ENCODE measurements around the gene ADAMTS9. TPM values are rescaled to one million over a fixed set of nuclear protein-coding genes. Genes with fewer than 3 reads are reported as not detected.

ADAMTS9 gene
- total RNA-seq, 2 donors from 2014 or later, result 27.2 to 54.7 TPM

DNA sequence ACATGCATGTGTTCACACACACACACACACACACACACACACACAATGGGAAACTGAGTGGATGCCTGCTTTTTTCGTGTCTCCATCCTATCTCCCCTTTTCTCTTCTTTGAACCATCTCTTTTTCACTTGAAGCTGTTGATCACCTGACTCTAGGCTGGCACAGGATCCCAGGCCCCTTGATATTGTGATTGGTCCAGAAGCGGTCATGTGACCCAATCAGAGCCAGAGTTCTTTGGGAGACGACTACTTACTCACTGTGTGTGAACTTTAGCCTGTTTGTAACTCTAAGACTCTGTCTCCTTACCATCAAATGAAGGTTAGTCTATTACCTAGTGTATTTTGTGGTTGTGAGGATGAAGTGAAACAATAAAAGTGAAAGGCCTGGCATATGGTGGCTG is 172.9 kb downstream of the ADAMTS9 start:
- Histone ChIP-seq H3K27ac (no peak overlapping the region), H3K27me3 (no peaks in the 10 kb centered on the region), H3K36me3 (replicated peaks in 1 of 2; ENCODE audit: insufficient read depth in 1 of 2, low read depth in 2 of 2) (no peaks in the 10 kb centered on the region), H3K4me1 (no peaks in the 10 kb centered on the region), H3K4me3 (no peak overlapping the region), H3K9me3 (no peaks in the 10 kb centered on the region)
- 69 to 75% methylated on average over 3 of the region's 3 CpGs for WGBS, 2 donors
- intact Hi-C loops (cut with DNase I), result no loop called here
- ATAC-seq, result no peak
- TF ChIP-seq POLR2A (IDR thresholded peaks at IDR 0.05), result no peak
- TF ChIP-seq, protein P1, sequence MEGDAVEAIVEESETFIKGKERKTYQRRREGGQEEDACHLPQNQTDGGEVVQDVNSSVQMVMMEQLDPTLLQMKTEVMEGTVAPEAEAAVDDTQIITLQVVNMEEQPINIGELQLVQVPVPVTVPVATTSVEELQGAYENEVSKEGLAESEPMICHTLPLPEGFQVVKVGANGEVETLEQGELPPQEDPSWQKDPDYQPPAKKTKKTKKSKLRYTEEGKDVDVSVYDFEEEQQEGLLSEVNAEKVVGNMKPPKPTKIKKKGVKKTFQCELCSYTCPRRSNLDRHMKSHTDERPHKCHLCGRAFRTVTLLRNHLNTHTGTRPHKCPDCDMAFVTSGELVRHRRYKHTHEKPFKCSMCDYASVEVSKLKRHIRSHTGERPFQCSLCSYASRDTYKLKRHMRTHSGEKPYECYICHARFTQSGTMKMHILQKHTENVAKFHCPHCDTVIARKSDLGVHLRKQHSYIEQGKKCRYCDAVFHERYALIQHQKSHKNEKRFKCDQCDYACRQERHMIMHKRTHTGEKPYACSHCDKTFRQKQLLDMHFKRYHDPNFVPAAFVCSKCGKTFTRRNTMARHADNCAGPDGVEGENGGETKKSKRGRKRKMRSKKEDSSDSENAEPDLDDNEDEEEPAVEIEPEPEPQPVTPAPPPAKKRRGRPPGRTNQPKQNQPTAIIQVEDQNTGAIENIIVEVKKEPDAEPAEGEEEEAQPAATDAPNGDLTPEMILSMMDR (IDR thresholded peaks at IDR 0.05), result no peak
- DNase-seq, result no peak

DNA sequence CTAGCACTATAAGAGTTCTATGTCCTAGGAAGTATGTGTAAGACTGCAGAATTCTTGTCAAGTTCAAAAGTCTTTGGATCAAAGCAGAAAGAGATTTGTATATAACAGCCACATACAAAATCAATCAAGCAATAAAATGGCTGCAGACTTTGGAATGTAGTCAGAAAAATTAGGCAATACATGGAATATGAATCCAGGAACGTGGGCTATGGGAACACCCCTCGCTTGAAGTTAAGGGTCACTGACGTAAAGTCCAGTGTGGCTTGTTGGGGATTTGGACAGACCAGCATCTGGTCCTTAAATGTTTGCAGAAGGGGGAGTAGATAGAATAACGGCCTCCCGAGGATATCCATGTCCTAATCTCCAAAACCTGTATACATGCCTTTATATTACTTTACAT is 178.6 kb downstream of the ADAMTS9 start:
- ATAC-seq, result no peak
- H3K4me1 ChIP-seq, result no peaks in the 10 kb centered on the region
- no peaks in the 10 kb centered on the region for H3K27me3 ChIP-seq
- H3K4me3 ChIP-seq, result no peak overlapping the region
- no peak for DNase-seq
- intact Hi-C loops (cut with DNase I), result no loop called here
- TF ChIP-seq, protein P1 (IDR thresholded peaks at IDR 0.05), result no peak
- no peak for TF ChIP-seq POLR2A (IDR thresholded peaks at IDR 0.05)
- H3K36me3 ChIP-seq (replicated peaks in 1 of 2; ENCODE audit: insufficient read depth in 1 of 2, low read depth in 2 of 2), result no peaks in the 10 kb centered on the region
- 69 to 74% methylated on average over 5 of the region's 5 CpGs for WGBS, 2 donors
- no peak overlapping the region for H3K27ac ChIP-seq
- H3K9me3 ChIP-seq, result no peaks in the 10 kb centered on the region

DNA sequence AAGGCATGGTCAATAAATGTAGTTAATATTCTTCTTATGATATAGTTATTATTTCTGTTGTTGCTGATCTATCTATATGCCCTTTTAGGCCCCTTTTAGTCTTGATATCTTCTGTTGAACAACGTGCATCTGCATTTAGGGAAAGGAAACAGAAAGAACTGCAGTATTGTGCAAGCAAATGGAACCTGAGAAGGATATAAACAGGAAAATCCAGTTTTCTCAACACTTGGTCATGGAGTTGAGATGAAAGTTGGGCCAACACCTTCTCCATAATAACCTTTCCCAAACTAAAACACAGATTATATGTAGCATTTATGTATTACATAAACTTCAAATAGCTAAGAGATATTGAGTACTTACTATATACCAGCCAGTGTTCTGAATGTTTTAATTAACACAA is 179.7 kb downstream of the ADAMTS9 start:
- H3K36me3 ChIP-seq (replicated peaks in 1 of 2; ENCODE audit: insufficient read depth in 1 of 2, low read depth in 2 of 2), result no peaks in the 10 kb centered on the region
- no peaks in the 10 kb centered on the region for H3K4me1 ChIP-seq
- H3K9me3 ChIP-seq, result no peaks in the 10 kb centered on the region
- H3K27me3 ChIP-seq, result no peaks in the 10 kb centered on the region
- intact Hi-C loops (cut with DNase I), result no loop called here
- DNase-seq (no peak), ATAC-seq (no peak)
- no peak overlapping the region for H3K27ac ChIP-seq
- H3K4me3 ChIP-seq, result no peak overlapping the region
- TF ChIP-seq, protein P1 (IDR thresholded peaks at IDR 0.05), result no peak
- no peak for TF ChIP-seq POLR2A (IDR thresholded peaks at IDR 0.05)
- WGBS, 2 donors, result 33% methylated on average over 1 of the region's 1 CpG

DNA sequence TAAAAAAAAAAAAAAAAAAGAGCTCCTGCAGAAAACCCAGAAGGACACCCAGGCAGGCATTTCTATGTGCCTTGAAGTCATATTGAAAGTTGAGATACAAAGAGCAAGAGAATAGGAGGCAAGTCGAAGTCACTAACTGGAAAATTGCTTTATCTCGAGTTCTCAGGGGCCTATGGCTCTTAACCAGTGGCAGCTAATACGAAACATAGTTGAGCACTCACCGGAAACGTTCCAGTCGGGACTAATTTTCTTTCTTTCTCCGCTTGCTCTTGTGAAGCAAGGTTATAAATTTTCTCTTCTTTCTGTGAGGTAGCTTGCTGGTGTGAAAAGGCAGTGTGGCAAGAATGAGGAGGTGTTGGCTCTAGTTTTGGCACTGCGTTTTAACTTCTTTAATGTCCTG is 181.5 kb downstream of the ADAMTS9 start:
- DNase-seq (no peak), ATAC-seq (no peak)
- Histone ChIP-seq H3K27me3 (no peaks in the 10 kb centered on the region), H3K9me3 (no peaks in the 10 kb centered on the region), H3K4me1 (no peaks in the 10 kb centered on the region), H3K4me3 (no peak overlapping the region), H3K36me3 (replicated peaks in 1 of 2; ENCODE audit: insufficient read depth in 1 of 2, low read depth in 2 of 2) (no peaks in the 10 kb centered on the region), H3K27ac (no peak overlapping the region)
- intact Hi-C loops (cut with DNase I), result no loop called here
- TF ChIP-seq, protein P1 (IDR thresholded peaks at IDR 0.05), result no peak
- TF ChIP-seq POLR2A (IDR thresholded peaks at IDR 0.05), result no peak
- WGBS, 2 donors, result 82 to 85% methylated on average over 8 of the region's 8 CpGs

DNA sequence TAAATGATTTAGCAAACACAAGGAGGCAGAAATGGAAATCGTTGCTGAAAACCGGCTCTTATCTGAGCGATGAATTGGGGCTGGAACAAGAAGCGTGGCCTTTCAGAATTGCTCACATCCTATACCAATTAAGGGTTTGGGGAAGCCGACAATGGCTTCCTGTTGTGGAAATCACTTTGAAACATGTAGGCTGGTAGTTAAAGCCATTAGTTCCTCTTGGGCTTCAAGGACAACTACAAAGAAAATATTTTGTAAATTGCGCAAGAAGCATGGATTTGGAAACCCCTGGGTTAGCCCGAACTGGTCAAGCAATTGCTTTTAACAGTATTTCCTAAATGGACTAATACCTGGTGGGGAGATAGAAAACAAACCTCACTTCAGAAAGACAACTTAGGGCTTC is 182.4 kb downstream of the ADAMTS9 start:
- Histone ChIP-seq H3K27me3 (no peaks in the 10 kb centered on the region), H3K27ac (no peak overlapping the region), H3K4me3 (no peak overlapping the region), H3K4me1 (no peaks in the 10 kb centered on the region), H3K9me3 (no peaks in the 10 kb centered on the region), H3K36me3 (replicated peaks in 1 of 2; ENCODE audit: insufficient read depth in 1 of 2, low read depth in 2 of 2) (no peaks in the 10 kb centered on the region)
- DNase-seq (no peak), ATAC-seq (no peak)
- 36 to 54% methylated on average over 7 of the region's 7 CpGs for WGBS, 2 donors
- no peak for TF ChIP-seq POLR2A (IDR thresholded peaks at IDR 0.05)
- TF ChIP-seq, protein P1 (IDR thresholded peaks at IDR 0.05), result no peak
- intact Hi-C loops (cut with DNase I), result no loop called here
